Parietal lobe (tissue), 2 donors: Measurements from ENCODE around the gene TRNAU1AP. TPM values are rescaled to one million over a fixed set of nuclear protein-coding genes. Genes with fewer than 3 reads are reported as not detected.

ENCODE experiments used
- small RNA-seq: library from RNA; depleted of rRNA; stranded (forward); fragments of <200 nt; gene quantifications from one replicate; pipeline ENCODE3, GENCODE V24; 2014; ENCODE audit warnings: low replicate concordance
- total RNA-seq: library from RNA; depleted of rRNA; stranded (reverse); fragments of >200 nt; gene quantifications from one replicate; pipeline ENCODE4 v1.2.3, GENCODE V29; 2014

The TRNAU1AP gene
- 61.0 TPM for total RNA-seq

DNA sequence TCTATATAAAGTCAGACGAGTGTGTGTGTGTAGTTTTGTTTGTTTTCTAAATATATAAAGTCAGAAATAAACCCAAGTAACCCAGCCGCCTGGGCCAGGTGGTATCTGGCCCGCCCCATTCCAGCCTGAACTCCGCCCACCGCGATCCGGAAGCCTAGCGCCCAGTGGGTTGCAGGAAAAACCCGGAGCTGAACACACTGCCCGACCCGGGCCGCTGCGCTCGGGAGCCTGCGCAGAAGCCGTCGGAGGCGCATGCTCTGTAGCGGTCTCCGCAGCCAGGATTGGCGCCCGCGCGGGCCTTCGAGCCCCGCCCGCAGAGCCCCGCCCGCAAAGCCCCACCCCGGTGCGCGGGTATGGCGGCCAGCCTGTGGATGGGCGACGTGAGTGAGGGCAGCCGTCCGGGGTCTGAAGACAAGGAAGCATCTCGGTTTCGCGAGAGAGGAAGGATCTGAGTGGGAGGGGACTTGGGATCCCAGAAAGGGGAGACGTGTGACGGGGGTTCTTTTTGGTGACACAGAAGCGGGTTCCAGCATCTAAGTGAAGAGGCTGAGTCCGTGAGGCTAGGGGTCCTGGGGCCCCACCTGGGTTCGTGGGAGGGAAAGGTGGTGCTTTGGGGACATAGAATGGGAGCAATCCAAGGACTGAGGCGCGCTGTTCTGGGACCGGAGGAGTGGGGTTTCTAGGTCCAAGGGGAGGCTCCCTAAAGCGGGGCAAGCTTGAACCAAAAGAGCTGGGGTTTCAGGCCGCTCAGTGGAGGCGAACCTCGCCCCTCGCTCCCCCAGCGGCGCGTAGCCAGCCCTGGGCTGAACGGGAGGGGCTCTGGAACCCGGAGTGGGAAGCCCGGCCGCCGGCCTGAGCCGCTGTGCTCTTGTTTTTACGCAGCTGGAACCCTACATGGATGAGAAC is at the start of gene TRNAU1AP:
Gene TRNAU1AP (plus strand): TSS at position 328 of the 906 bp plus-strand sequence. CDS start 26 bp downstream, at position 354.

DNA sequence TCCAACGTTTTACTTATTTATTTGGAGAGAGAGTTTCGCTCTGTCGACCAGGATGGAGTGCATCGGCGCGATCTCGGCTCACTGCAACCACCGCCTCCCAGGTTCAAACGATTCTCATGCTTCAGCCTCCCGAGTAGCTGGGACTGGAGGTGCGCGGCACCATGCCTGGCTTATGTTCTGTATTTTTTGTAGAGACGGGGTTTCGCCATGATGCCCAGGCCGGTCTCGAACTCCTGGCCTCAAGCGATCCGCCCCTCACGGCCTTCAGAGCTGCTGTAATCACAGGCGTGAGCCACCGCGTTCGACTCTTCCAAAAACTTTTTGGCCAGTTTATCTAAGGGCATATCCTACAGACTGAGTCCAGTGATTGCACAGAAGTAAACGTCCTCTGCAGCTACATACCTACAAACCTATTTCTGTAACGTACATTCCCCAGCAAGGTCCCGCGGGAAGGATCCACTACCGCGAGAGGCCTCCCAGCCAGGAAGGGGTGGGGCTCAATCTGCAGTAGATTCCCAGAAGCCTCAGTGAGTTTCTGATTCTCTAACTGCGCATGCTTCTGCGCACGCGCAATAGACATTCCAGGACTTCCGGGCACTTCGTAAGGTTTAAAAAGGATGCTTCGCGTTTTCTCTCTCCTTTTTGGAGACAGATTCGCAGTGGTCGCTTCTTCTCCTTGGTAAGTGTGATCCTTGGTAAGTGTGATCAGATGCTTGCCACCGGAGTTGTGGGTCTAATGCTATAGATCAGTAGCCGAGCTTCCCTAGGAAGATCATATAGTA is 47.3 kb upstream of the TRNAU1AP start, which contains the start of gene RCC1:
Gene RCC1 (plus strand): TSS at position 638 of the 782 bp plus-strand sequence. CDS start 23,824 bp downstream, outside the sequence.

DNA sequence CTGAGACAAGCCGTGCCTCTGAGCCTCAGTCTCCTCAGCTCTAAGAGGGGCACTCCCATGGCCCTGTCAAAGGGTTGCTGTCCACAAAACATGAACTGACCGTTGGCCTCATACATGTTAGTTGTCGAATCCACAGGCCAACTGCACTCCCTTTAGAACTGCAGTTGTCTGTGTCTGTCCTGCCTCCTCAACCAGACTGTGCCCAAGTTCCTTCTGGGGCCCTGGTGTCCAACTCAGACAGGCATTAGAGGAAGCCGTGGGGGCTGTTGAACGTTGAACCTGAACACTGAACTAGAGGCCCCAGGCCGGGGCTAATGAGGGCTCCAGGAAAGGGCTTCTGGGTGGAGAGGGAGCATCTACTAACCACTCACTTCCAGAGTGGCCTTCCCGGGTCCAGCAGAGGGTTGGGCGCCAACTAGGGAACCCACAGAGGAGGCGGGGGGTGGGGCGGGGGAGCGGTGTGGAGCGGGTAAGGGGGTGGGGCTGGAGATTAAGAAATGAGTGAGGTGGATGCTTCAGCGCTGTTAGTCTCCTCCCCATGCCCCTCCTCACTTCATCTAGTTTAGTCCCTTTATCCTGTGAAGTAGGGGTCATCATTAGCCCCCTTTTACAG is 38.9 kb downstream of the TRNAU1AP start, which contains the start of gene RAB42:
Gene RAB42 (plus strand): TSS at position 558 of the 613 bp plus-strand sequence. CDS start 247 bp downstream, outside the sequence.

Small RNA genes within 50 kb of the gene (small RNA-seq; reads per million reads assigned to genes)
- gene SNORA16A (not detected), gene SNORA44 (not detected), gene SNORA61 (not detected), gene SNORA73A (not detected), gene SNORA73B (5.3 reads per million, percentile 87 among the genes with 10 or more reads in this experiment), gene SNORD99 (5,765 reads per million, percentile 100 among the genes with 10 or more reads in this experiment)

Other genes with a start within 250 kb of the TRNAU1AP start
- gene MED18, start 224.0 kb upstream of the TRNAU1AP start, total RNA-seq, result 11.6 TPM
- 26.0 TPM for gene PHACTR4, start 183.3 kb upstream of the TRNAU1AP start, total RNA-seq
- gene RCC1, start 47.0 kb upstream of the TRNAU1AP start, total RNA-seq, result 13.8 TPM
- 1.9 TPM for gene RAB42, start 39.2 kb downstream of the TRNAU1AP start, total RNA-seq
- gene TAF12, start 90.0 kb downstream of the TRNAU1AP start, total RNA-seq, result 12.2 TPM
- gene RNU11, start 95.5 kb downstream of the TRNAU1AP start, total RNA-seq, result under 0.01 TPM
- 15.0 TPM for gene GMEB1, start 115.7 kb downstream of the TRNAU1AP start, total RNA-seq
- gene YTHDF2, start 183.9 kb downstream of the TRNAU1AP start, total RNA-seq, result 74.2 TPM